HG03045 (cell line): ENCODE data around the gene SLC45A2.
"Not testable (repeated sequence)": the region's sequence is repeated elsewhere in the genome, so short reads cannot be mapped to it uniquely, and the experiment has no call there.

Source experiments
- ATAC-seq: cut with Tn5 transposase; IDR thresholded peaks from one replicate; pipeline ENCODE4 v1.9.1; 2021; ENCODE audit warnings: mild to moderate bottlenecking, moderate library complexity; ENCODE audit not compliant: unreplicated experiment

SLC45A2 gene

DNA sequence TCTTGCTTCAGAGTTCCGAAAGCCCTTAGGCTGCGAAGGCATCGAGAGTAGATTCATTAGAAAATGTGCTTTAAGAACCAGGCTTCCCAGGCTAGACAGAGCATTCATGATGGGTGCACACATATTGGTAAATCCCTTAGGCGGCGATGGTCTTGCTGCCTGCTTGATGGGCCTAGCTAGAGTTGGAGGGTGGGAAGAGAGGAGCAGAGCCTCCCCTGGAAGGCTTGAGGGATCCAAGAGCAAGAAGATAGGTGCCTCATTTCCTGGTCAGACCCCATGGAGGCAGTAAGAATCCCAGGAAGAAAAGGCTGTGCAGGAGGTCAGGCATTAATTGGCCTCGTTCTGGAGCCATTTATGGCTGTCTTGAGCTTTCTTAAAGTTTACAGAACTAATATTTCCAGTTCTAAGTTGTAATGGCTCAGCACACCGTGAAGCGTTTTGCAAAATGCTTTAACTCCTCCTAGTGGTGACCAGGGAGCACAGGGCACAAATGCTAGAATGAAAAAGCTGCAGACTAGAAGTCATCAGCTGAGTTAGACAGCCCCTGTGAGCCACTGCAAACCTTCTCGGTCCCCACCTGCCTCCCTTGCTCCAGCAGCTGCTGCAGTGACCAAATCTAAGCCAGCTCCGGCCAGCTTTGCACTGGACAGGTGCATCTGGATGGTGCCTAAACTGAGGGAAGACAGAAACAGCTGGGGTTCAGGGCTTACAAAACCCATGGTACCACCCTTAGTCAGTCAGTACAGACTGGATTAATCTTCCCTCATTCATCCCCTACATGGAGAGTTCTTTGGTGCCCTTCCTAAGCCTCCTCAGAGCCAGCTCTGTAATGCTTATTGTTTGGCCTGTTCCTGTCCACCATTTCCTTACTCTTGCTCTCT, 14.7 kb downstream of the SLC45A2 start:
- ATAC-seq = peak; percentile 57

DNA sequence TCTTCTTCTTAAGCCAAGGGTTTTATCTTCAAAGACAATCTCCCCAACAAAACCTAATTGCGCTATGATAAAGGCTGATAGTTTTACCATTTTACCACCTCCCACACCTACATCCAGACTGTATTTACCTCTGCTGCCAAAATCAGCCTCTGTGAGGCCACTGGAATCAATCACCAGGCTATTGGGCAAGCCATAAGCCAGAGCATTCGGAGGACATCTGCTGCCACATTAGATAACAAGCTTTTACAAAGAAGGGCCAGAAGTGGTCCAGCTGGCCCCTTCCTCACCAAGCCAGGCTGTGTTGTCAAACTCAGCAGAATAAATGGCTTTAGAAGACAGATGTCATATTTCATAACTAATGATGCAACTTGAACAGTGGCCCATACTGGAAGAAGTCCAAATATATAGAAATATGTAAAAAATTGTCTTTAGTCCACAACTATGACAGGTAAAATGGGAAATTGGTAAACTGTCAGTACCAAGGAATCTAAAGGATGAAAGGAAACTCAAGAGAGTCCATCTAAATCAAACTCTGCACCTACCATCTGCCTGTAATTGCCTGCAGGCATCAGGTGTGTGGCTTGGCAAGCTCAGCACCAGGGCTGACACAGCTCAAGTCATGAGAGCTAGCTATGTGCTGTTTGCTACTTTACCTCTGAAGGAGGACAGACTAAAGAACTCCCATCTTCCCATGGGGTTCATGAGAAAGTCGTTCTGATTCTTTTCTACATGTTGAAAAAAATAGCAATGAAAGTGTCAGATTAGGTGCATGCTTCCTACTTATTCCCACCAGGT, 16.1 kb downstream of the SLC45A2 start:
- no peak for ATAC-seq

DNA sequence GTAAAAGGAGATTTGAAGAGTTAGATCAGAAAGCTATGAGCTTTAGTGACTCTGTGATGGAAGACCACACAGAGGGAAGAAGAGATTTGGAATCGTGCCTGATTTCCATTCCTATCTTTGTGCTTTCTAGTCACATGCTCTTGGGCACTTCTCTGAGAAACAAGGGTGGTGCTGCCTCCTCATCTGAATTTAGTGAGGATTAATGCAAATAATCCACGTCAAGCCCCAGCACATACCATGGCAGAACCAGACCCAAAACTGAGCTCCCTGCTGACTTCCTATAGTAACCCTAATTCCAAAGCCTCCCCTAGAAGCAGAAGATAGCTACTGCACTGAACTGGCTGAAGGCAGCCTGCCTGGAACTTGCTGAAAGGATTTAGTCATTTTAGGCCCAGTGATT, 17.7 kb downstream of the SLC45A2 start:
- ATAC-seq = no peak

DNA sequence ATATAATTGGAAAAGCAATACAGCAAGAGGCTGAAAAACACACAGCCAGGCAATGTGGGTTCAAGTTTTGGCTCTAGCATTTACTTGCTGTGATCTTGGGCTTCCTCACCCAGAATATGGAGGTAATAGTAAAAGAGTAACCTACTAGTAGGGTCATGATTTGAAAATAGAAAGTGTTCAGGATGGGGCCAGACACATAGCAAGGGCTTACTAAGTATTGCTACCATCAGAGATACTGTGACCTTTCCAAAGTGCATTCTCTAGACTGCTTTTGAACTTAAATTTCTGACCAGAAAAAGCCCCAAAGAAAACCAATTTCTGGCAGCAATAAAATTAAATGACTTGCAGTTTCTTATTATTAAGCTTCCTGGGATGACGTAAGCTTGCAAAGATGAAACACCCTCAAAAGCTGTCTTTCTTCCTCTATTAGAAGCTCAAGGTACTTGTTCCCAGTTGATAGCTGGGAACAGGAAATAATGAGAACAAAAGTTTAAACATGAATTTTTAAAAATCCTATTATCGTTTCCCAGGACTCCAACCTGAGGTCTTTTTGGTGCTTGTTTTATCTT, 20.3 kb downstream of the SLC45A2 start:
- ATAC-seq = no peak

DNA sequence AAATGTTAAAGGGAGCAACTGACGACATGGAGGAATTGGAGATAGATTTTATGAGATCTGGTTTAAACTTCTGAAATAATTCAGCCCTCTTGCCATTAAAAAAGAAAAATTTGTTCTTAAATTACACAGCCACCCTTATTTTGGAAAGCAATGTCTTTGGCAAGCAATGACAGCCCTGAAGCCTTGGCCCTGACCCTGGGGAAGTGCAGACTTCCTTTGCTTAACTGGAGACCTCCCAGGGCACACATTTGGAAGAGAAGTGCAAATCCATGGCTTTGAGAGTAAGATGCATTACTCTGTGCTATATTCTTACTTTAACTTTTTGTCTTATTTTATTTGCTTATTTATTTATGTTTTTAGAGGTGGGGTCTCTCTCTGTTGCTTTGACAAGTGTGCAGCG, 26.3 kb downstream of the SLC45A2 start:
- no peak for ATAC-seq

DNA sequence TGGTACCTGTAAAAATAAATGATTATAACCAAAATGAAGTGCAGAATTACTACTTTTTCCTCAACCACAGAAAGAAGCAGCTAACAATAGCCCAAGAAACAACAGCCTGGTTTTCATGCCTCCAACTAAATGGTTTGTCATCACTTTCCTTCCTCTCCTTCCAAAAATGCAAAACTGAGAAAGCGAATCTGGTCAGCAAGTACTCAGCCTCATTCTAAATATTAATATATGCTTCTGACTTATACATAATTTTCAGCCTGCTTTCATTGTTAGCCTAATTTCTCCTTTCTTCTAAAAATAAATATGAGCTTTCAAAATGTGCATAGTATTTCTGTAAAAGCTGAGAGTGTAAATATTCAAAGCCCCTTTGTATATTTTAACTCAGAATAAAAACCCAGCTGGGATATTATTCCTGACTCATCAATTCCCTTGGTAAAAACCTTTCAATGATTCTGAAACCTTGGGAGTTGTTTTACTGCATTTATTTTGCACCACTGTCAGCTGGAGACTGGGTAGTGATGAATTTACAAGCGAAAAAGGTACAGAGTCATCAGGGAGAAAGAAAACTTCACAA, 26.8 kb downstream of the SLC45A2 start:
- ATAC-seq = no peak

DNA sequence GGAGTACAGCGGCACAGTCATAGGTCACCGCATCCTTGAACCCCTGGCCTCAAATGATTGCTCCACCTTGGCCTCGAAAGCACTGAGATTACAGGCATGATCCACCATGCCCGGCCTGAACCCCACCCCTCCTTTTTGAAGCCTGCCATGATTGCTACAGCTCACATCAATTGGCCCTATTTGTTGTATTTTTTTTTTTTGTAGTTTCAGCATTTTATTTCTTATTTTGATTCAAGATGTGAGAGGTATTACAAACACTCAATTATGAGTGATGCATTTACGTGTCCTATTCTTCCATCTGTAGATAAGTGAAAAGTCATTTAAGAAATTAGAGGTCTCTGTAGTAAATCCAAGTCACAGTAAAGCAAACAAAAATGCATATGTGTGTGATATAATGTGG, 32.3 kb downstream of the SLC45A2 start:
- ATAC-seq = not testable (repeated sequence)

DNA sequence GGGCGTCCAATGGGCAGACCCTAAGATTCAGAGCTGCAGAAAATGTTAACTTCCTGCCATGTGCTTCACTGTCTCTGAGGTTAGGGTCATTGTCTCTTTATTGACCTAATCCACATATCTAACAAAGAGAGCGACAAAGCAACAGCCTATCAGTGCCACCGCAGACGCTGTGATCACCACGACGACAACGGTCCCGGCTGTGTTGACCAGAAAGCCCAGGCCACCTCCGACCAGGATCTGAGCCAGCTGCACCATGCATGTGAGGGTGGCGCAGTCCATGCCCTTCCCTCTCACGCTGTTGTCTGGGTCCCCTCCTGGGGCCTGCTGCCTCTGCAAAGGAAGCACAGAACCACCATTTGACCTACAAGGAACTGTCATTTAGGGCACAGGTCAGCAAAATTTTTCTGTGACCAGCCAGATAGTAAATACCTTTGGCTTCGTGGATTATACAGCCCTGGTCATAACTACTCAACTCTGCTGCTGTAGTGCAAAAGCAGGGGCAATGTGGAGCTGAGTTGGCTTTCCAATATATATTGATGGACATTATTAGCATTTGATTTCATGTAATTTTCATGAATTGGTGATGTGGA, 39.9 kb downstream of the SLC45A2 start:
- no peak for ATAC-seq

DNA sequence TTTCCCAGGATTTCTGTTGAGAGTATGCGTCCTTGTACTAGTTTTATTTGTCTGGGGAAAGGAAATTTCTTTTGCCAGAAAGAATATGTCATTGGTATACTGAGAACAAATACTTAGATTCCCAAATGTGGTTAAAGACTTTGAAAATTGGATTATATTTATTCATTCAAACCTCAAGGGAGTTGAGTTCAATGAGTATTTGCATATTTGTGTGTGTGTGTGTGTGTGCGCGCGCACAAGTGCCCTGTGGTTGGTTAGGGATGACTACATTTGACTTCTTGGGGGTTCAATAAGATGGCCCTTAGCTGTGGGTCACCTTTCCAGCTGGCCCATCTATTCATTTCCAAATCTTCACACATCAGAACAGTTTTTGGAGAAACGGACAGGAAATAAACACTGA, 43.4 kb downstream of the SLC45A2 start:
- no peak for ATAC-seq

DNA sequence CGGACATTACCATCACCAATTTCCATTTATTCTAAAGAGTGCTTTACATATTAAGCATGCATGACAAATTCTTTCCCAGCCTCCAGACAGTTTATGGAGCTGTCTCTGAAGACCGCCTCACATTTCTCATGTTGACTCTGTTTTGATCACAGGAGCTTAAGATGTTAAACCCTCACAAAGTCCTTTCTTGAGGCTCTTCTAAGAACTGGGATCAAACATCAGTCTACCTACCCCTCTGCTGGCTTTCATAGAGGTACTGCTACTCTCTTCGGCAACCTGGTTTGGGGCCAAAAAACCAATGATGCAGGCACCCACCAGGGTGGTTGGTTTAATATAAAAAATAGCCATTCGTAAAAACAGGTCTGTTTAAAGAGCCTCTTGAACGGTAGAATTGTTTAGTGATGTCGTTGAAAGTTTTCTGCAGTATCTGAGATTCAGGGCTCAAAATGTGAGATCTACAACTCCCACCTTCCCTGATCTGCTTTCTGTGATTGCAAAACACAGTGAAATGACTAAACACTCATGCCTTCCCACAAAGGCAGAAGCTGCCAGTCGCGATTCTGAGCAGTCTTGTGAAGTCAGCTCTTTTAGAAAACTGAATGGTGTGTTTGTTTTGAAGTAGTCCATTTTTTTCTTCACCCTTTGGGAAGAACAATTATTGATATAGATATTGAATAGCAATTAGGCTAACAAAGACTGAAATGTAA, 44.8 kb downstream of the SLC45A2 start:
- no peak for ATAC-seq

DNA sequence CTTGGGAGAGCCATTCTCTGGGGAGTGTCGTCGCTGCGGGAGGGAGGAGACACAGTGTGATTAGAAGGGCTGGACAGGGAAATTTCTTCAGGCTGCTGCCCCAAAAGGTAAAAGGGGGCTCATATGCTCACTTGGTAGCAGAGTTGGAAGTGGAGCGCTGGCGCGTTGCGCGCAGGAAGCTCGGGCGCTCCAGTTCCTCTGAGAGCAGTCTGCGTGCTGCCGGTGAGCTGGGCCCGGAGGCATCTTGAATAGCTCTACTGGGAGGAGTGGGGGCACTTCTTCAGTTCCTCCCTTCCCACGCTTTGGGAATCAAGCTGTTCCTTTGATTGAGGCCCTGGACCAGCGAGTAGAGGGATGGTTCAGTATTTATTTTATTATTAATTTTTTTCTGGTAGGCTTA, 45.6 kb downstream of the SLC45A2 start:
- no peak for ATAC-seq

DNA sequence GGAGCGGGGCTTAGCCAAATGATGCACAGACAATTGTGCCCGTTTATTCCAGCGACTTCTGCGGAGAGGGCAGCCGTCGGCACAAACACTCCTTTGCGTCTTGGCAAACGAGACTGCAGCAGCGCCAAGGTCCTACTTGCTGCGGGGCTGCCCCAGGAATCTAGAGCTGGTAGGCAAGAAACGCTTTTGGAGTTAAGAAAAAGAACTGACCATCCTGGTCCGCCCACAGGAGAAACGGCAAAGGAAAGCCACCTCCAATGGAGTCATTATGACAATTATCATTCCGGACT, 46.0 kb downstream of the SLC45A2 start:
- no peak for ATAC-seq

DNA sequence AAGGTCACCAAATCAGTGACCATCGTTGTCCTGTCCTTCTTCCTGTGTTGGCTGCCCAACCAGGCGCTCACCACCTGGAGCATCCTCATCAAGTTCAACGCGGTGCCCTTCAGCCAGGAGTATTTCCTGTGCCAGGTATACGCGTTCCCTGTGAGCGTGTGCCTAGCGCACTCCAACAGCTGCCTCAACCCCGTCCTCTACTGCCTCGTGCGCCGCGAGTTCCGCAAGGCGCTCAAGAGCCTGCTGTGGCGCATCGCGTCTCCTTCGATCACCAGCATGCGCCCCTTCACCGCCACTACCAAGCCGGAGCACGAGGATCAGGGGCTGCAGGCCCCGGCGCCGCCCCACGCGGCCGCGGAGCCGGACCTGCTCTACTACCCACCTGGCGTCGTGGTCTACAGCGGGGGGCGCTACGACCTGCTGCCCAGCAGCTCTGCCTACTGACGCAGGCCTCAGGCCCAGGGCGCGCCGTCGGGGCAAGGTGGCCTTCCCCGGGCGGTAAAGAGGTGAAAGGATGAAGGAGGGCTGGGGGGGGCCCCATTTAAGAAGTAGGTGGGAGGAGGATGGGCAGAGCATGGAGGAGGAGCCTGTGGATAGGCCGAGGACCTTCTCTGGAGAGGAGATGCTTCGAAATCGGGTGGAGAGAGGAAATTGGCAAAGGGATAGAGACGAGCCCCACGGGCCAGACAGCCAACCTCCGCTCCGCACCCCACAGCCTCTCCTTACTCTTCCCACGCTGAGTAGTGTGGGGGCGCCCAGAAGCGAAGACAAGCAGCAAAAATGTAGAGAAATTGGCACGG, 46.6 kb downstream of the SLC45A2 start:
- no peak for ATAC-seq

DNA sequence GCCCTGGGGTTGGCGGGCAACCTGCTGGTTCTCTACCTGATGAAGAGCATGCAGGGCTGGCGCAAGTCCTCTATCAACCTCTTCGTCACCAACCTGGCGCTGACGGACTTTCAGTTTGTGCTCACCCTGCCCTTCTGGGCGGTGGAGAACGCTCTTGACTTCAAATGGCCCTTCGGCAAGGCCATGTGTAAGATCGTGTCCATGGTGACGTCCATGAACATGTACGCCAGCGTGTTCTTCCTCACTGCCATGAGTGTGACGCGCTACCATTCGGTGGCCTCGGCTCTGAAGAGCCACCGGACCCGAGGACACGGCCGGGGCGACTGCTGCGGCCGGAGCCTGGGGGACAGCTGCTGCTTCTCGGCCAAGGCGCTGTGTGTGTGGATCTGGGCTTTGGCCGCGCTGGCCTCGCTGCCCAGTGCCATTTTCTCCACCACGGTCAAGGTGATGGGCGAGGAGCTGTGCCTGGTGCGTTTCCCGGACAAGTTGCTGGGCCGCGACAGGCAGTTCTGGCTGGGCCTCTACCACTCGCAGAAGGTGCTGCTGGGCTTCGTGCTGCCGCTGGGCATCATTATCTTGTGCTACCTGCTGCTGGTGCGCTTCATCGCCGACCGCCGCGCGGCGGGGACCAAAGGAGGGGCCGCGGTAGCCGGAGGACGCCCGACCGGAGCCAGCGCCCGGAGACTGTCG, 47.3 kb downstream of the SLC45A2 start:
- ATAC-seq = no peak

DNA sequence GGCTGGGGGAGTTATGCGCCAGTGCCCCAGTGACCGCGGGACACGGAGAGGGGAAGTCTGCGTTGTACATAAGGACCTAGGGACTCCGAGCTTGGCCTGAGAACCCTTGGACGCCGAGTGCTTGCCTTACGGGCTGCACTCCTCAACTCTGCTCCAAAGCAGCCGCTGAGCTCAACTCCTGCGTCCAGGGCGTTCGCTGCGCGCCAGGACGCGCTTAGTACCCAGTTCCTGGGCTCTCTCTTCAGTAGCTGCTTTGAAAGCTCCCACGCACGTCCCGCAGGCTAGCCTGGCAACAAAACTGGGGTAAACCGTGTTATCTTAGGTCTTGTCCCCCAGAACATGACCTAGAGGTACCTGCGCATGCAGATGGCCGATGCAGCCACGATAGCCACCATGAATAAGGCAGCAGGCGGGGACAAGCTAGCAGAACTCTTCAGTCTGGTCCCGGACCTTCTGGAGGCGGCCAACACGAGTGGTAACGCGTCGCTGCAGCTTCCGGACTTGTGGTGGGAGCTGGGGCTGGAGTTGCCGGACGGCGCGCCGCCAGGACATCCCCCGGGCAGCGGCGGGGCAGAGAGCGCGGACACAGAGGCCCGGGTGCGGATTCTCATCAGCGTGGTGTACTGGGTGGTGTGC, 48.0 kb downstream of the SLC45A2 start, which contains the start of gene RXFP3:
Gene RXFP3, plus strand, starts transcription at position 6 of the 636 bp plus-strand sequence. Its CDS starts 355 bp downstream, at position 361.
- ATAC-seq = no peak

DNA sequence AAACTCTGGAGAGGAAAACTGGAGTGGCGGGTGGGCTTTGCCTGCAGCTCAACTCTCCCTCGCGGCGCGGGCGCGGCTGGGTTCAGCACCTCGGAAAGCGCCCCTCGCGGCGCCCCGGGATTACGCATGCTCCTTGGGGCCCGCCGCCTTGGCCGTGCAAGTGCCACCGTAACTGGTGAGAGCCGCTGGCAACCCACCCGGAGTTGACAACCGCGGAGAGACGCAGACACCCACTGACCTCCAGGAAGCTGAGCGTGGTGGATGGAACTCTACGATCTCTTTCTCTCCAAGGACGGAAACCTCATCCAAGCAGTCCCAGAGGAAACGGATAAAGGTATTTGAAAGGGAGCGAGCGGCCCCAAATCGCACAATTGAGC, 48.5 kb downstream of the SLC45A2 start:
- ATAC-seq = no peak

DNA sequence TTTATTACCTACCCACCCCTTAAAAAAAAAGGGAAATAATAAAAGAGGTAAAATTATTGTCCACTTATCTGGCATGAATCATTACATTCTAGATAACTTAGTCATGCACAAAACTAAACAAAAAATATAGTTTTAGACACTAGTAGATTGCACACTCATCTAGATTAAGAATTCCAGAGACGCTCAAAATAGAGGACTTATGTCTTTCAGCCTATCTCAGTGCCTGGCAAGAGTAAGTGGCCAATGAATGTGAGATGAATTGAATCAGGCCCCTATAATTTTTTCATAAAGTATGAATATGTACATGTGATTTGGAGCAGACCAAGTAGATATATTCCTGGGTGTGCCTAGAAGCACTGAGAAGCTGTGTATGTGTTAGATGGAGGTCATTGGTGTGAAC, 50.3 kb downstream of the SLC45A2 start:
- peak; percentile 20 for ATAC-seq

DNA sequence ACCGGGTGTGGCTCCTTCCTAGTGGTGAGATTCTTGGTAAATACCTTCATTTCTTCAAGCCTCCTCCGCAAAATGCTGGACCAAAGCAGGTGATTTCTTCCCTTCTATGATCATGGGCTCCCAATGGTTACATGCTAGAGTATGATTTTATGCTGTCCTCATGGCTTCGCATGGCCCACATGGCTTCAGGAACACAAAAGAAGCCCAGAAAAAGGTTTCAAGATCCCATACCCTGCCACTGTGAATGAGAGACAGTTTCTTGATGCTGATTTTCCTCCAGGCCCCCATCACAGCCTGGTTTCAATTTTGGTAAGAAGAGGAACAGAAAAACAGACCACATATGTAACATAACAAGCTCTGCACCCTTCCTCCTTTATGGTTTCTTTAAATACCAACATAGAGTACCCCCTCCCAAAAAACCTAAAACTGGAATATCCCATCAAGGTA, 50.7 kb downstream of the SLC45A2 start:
- peak; percentile 82 for ATAC-seq

DNA sequence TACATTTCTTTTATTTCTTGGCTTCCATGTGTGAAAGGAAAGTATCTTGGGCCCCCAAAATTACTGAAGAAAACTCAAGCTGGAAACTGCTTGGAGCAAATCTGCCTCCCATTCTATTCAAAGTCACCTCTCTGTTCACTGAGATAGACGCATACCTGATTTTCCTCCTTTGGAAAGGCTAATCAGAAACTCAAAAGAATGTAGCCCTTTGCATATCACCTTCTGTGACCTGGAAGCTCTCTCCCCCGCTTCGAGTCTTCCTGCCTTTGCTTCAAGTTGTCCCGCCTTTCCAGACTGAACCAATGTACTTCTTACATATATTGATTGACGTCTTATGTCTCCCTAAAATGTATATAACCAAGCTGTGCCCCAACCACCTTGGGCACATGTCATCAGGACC, 53.4 kb downstream of the SLC45A2 start:
- ATAC-seq = no peak
